GM12874 (cell line): ENCODE results near the gene CFAP77.

Source experiments
- CTCF ChIP-seq: IDR thresholded peaks from 2 replicates; pipeline ENCODE4 v1.5.1; 2011; ENCODE audit warnings: low read depth, mild to moderate bottlenecking, control low read depth, low read length, moderate library complexity; ENCODE audit not compliant: insufficient read depth

Gene CFAP77

GRCh38 chr9:132520612-132521011 is 110.6 kb downstream of the CFAP77 start:
- TF ChIP-seq CTCF: no peak

- TF ChIP-seq CTCF: no peak
Measured at GRCh38 chr9:132525308-132526023, 115.5 kb downstream of the CFAP77 start.

- TF ChIP-seq CTCF: no peak
Measured at GRCh38 chr9:132531195-132531594, 121.2 kb downstream of the CFAP77 start.

- no peak for TF ChIP-seq CTCF
Measured at GRCh38 chr9:132531710-132532570, 121.9 kb downstream of the CFAP77 start.

GRCh38 chr9:132534832-132535231 is 124.8 kb downstream of the CFAP77 start:
- no peak for TF ChIP-seq CTCF

- no peak for TF ChIP-seq CTCF
Measured at GRCh38 chr9:132536124-132536523, 126.1 kb downstream of the CFAP77 start.

GRCh38 chr9:132537352-132537751 is 127.3 kb downstream of the CFAP77 start:
- no peak for TF ChIP-seq CTCF
